B cell (primary cell): ENCODE results near the gene ERRFI1. TPM values are rescaled to one million over a fixed set of nuclear protein-coding genes. Genes with fewer than 3 reads are reported as not detected.

Source experiments
- ATAC-seq: fragments of 200-7000 bp; cut with Tn5 transposase; one replicate; pipeline ENCODE4 v1.10.0; 2021; ENCODE audit warnings: low read depth, mild to moderate bottlenecking, moderate number of reproducible peaks, moderate library complexity
- CTCF ChIA-PET: fragments of 350-600 bp; sonication (Branson Sonifier 250); formaldehyde crosslinking; loops from one replicate; lab custom pipeline; 2021; ENCODE audit warnings: antibody characterized with exemption, inconsistent platforms; lab: Charles Lee
- POLR2A ChIA-PET: fragments of 350-600 bp; sonication (Branson Sonifier 250); formaldehyde crosslinking; loops from one replicate; lab custom pipeline; 2021; ENCODE audit warnings: antibody characterized with exemption; lab: Charles Lee
- DNase-seq: peaks from one replicate; pipeline ENCODE4 v3.0.0; 2013
- H2AFZ ChIP-seq: 2 replicates; pipeline ENCODE4 v1.6.1; 2012; ENCODE audit warnings: mild to moderate bottlenecking, low read depth, low read length; ENCODE audit not compliant: insufficient read depth, poor library complexity, severe bottlenecking
- H3K27ac ChIP-seq, 2 donors: 1 replicate in 1 of 2; 2 replicates in 1 of 2; pipeline ENCODE4 v1.5.1; 2012 to 2013; ENCODE audit warnings: low read length in 2 of 2, mild to moderate bottlenecking in 2 of 2, moderate library complexity in 1 of 2
- H3K27me3 ChIP-seq, 4 experiments: fragments of 200-600 bp in 1 of 4; sonication (generic) in 1 of 4; replicated peaks in 1 of 4; 1 replicate in 2 of 4; 2 replicates in 2 of 4; pipeline versions ENCODE4 v1.6.1 to v1.7.0; 2013 to 2016; ENCODE audit warnings: low read length in 3 of 4, mild to moderate bottlenecking in 2 of 4, mixed read lengths in 1 of 4, moderate library complexity in 1 of 4; ENCODE audit not compliant: insufficient read depth in 4 of 4, control insufficient read depth in 3 of 4; ENCODE audit errors: control extremely low read depth in 1 of 4
- H3K36me3 ChIP-seq, 2 experiments: replicated peaks in 1 of 2; 1 replicate in 1 of 2; 2 replicates in 1 of 2; pipeline versions ENCODE4 v1.6.1 to v1.7.1; 2013; ENCODE audit warnings: low read length in 1 of 2; ENCODE audit not compliant: insufficient read depth in 2 of 2, control insufficient read depth in 1 of 2; ENCODE audit errors: control extremely low read depth in 1 of 2, extremely low read depth in 1 of 2
- H3K4me1 ChIP-seq, 2 donors: fragments of 200-600 bp in 1 of 2; sonication (generic) in 1 of 2; 1 replicate in 1 of 2; 2 replicates in 1 of 2; pipeline versions ENCODE4 v1.5.1 to v1.6.1; 2013 to 2017; ENCODE audit warnings: low read length in 2 of 2; ENCODE audit not compliant: control insufficient read depth in 2 of 2, insufficient read depth in 2 of 2
- H3K4me2 ChIP-seq: replicated peaks from 2 replicates; pipeline ENCODE3; 2012; ENCODE audit warnings: mild to moderate bottlenecking, low read depth, low read length; ENCODE audit not compliant: poor library complexity, severe bottlenecking
- H3K4me3 ChIP-seq, 5 experiments: fragments of 200-600 bp in 1 of 5; sonication (generic) in 1 of 5; 1 replicate in 3 of 5; 2 replicates in 2 of 5; pipeline versions ENCODE4 v1.5.1 to v1.7.0; 2011 to 2016; ENCODE audit warnings: low read length in 4 of 5, mild to moderate bottlenecking in 4 of 5, low read depth in 2 of 5, control low read depth in 1 of 5, moderate library complexity in 1 of 5; ENCODE audit not compliant: insufficient read depth in 1 of 5; ENCODE audit errors: control extremely low read depth in 1 of 5, extremely low read depth in 1 of 5
- H3K79me2 ChIP-seq: fragments of 200-600 bp; sonication (generic); one replicate; pipeline ENCODE4 v1.6.0; 2016; ENCODE audit warnings: low read length; ENCODE audit not compliant: control insufficient read depth, insufficient read depth
- H3K9ac ChIP-seq: fragments of 200-600 bp; sonication (generic); 2 replicates; pipeline ENCODE4 v1.6.1; 2017; ENCODE audit warnings: mild to moderate bottlenecking, low read length, moderate library complexity
- H3K9me3 ChIP-seq, 3 donors: one replicate each; pipeline versions ENCODE4 v1.6.1 to v1.7.1; 2013; ENCODE audit warnings: low read length in 2 of 3; ENCODE audit not compliant: control insufficient read depth in 2 of 3, insufficient read depth in 1 of 3; ENCODE audit errors: control extremely low read depth in 1 of 3
- H4K20me1 ChIP-seq: 2 replicates; pipeline ENCODE4 v1.6.0; 2012; ENCODE audit warnings: mild to moderate bottlenecking, low read length; ENCODE audit not compliant: insufficient read depth, control insufficient read depth, poor library complexity, severe bottlenecking
- H3K27ac Mint-ChIP-seq: one replicate; pipeline ENCODE4 v1.8.0; 2021; ENCODE audit warnings: mixed read lengths
- H3K27me3 Mint-ChIP-seq: one replicate; pipeline ENCODE4 v1.8.0; 2021; ENCODE audit warnings: mixed read lengths
- H3K4me1 Mint-ChIP-seq: one replicate; pipeline ENCODE4 v1.8.0; 2021; ENCODE audit warnings: mixed read lengths
- H3K4me3 Mint-ChIP-seq: one replicate; pipeline ENCODE4 v1.8.0; 2021; ENCODE audit warnings: mixed read lengths
- H3K9me3 Mint-ChIP-seq: one replicate; pipeline ENCODE4 v1.8.0; 2022; ENCODE audit warnings: mixed read lengths; ENCODE audit not compliant: insufficient read depth
- CTCF ChIP-seq: fragments of 200-600 bp; IDR thresholded peaks from one replicate; pipeline ENCODE4 v1.8.0; 2022; ENCODE audit warnings: antibody characterized with exemption, mild to moderate bottlenecking
- EZH2 ChIP-seq: IDR thresholded peaks from 2 replicates; pipeline ENCODE4 v1.6.1; 2012; ENCODE audit warnings: borderline replicate concordance, low read depth, mild to moderate bottlenecking, moderate library complexity, low read length; ENCODE audit not compliant: insufficient read depth, poor library complexity, severe bottlenecking
- WGBS: methylation state at CpG from one replicate; pipeline ENCODE4 v1.1.5; 2013; ENCODE audit warnings: missing lambda C conversion rate; ENCODE audit not compliant: insufficient coverage; 5-methylcytosine and 5-hydroxymethylcytosine counted together
- intact Hi-C: fragments of 100-400 bp; cut with micrococcal nuclease; formaldehyde crosslinking; loops from one replicate; pipeline ENCODE4 v1.10.0; 2022
- polyA plus RNA-seq: library from polyadenylated mRNA; depleted of rRNA; stranded (reverse); fragments of >200 nt; gene quantifications from 2 replicates; pipeline ENCODE4 v1.2.3, GENCODE V29; 2012
- total RNA-seq, 2 donors: library from RNA; stranded (reverse); fragments of 120-200 nt in 1 of 2; gene quantifications; 1 replicate in 1 of 2; 2 replicates in 1 of 2; pipeline versions ENCODE4 v1.2.3 to v1.2.4, GENCODE V29; 2013 to 2022

ERRFI1 gene
- total and polyA plus RNA-seq, 2 donors (not counting 1 experiment from before 2014, with no cell fraction given), result 1.5 to 2.0 TPM

GRCh38 chr1:8055973-8056372 is 29.9 kb upstream of the ERRFI1 start:
- no peaks in the 10 kb centered on the region for H4K20me1 ChIP-seq
- H3K4me3 ChIP-seq, result no peak overlapping the region
- no peak overlapping the region for H2AFZ ChIP-seq
- H3K4me2 ChIP-seq, result no peak overlapping the region
- intact Hi-C loops, result no loop called here
- no peak overlapping the region for H3K9ac ChIP-seq
- H3K27me3 ChIP-seq, result no peaks in the 10 kb centered on the region
- H3K36me3 ChIP-seq, result no peaks in the 10 kb centered on the region
- no peaks in the 10 kb centered on the region for H3K4me1 Mint-ChIP-seq
- H3K27ac Mint-ChIP-seq, result no peak overlapping the region
- no peak overlapping the region for H3K27ac ChIP-seq
- WGBS, result no CpG with 5 or more reads among the region's 4 CpGs
- no peak overlapping the region for H3K4me3 Mint-ChIP-seq
- POLR2A ChIA-PET, result no interaction called here
- H3K27me3 Mint-ChIP-seq, result peaks cover 36% of the 10 kb centered on the region
- no peaks in the 10 kb centered on the region for H3K79me2 ChIP-seq
- no peaks in the 10 kb centered on the region for H3K9me3 Mint-ChIP-seq
- no peak for TF ChIP-seq EZH2
- TF ChIP-seq CTCF, result no peak
- CTCF ChIA-PET, result no interaction called here
- no peak for DNase-seq
- no peaks in the 10 kb centered on the region for H3K4me1 ChIP-seq
- ATAC-seq, result no peak
- H3K9me3 ChIP-seq, result no peaks in the 10 kb centered on the region

GRCh38 chr1:8053878-8054567 is 27.9 kb upstream of the ERRFI1 start:
- Histone ChIP-seq H3K4me2 (no peak overlapping the region), H3K36me3 (no peaks in the 10 kb centered on the region), H3K27ac (no peak overlapping the region), H3K27me3 (no peaks in the 10 kb centered on the region), H2AFZ (no peak overlapping the region), H3K9me3 (peaks cover 0 to 2% (median 0%) of the 10 kb centered on the region in 3 donors), H3K79me2 (no peaks in the 10 kb centered on the region), H3K4me3 (no peak overlapping the region), H4K20me1 (no peaks in the 10 kb centered on the region), H3K4me1 (no peaks in the 10 kb centered on the region), H3K9ac (no peak overlapping the region)
- DNase-seq (no peak), ATAC-seq (no peak)
- Mint-ChIP-seq H3K9me3 (no peaks in the 10 kb centered on the region), H3K27me3 (peaks cover 31% of the 10 kb centered on the region), H3K4me1 (no peaks in the 10 kb centered on the region), H3K4me3 (no peak overlapping the region), H3K27ac (no peak overlapping the region)
- TF ChIP-seq EZH2 (no peak), CTCF (no peak)
- ChIA-PET CTCF (interaction anchor here (0.6 kb wide), 3 partner anchors 35 to 381 kb away, joined by 3 to 4 read pairs (median 3); no protein-coding TSS in a partner anchor), POLR2A (interaction anchor here (0.7 kb wide), 1 partner anchor 87 kb away, joined by 3 read pairs; no protein-coding TSS in a partner anchor)
- no CpG with 5 or more reads among the region's 5 CpGs for WGBS
- intact Hi-C loops, result no loop called here
